ENCODE measurements around the gene KCNE1. TPM values are rescaled to one million over a fixed set of nuclear protein-coding genes. Genes with fewer than 3 reads are reported as not detected.

Gene KCNE1
- total and polyA plus RNA-seq, 4 donors: 0.28 to 7.2 (median 2.5) TPM

- H3K9me3 ChIP-seq (ENCODE audit: control insufficient read depth, low read length): no peaks in the 10 kb centered on the region
- no peak overlapping the region for H3K4me3 ChIP-seq (ENCODE audit: low read length in 2 of 2)
- DNase-seq (no peak), ATAC-seq (ENCODE audit: low FRiP score) (no peak)
- no peaks in the 10 kb centered on the region for H3K27me3 ChIP-seq (ENCODE audit: control insufficient read depth in 1 of 2, insufficient read depth in 2 of 2, low read length in 1 of 2)
- intact Hi-C loops (cut with DNase I): no loop called here
- H3K36me3 ChIP-seq (ENCODE audit: control insufficient read depth in 1 of 2, insufficient read depth in 2 of 2, low read length in 1 of 2): no peaks in the 10 kb centered on the region
- peak overlapping the region in 1 of 2 donors; percentile 73 for H3K27ac ChIP-seq (ENCODE audit: low read depth in 1 of 2, low read length in 2 of 2)
- WGBS, 2 donors: 36% methylated on average over 3 of the region's 3 CpGs
- H3K4me1 ChIP-seq (ENCODE audit: control insufficient read depth in 1 of 2, insufficient read depth in 2 of 2, low read length in 2 of 2): peaks cover 0 to under 1% of the 10 kb centered on the region in 2 donors
These were observed 16.1 kb upstream of the KCNE1 start for GRCh38 chr21:34528131-34528561.

- Histone ChIP-seq H3K27me3 (ENCODE audit: control insufficient read depth in 1 of 2, insufficient read depth in 2 of 2, low read length in 1 of 2) (no peaks in the 10 kb centered on the region), H3K4me1 (ENCODE audit: control insufficient read depth in 1 of 2, insufficient read depth in 2 of 2, low read length in 2 of 2) (peaks cover 0 to 4% of the 10 kb centered on the region in 2 donors), H3K4me3 (ENCODE audit: low read length in 2 of 2) (peak overlapping the region; percentile 65 to 78), H3K27ac (ENCODE audit: low read depth in 1 of 2, low read length in 2 of 2) (peak overlapping the region; percentile 73 to 98), H3K9me3 (ENCODE audit: control insufficient read depth, low read length) (no peaks in the 10 kb centered on the region), H3K36me3 (ENCODE audit: control insufficient read depth in 1 of 2, insufficient read depth in 2 of 2, low read length in 1 of 2) (no peaks in the 10 kb centered on the region)
- peak; percentile 91 for ATAC-seq (ENCODE audit: low FRiP score)
- intact Hi-C loops (cut with DNase I): loop anchor here in 1 of 2 donors (2.0 kb wide), 1 partner anchor 50 kb away; no protein-coding TSS in a partner anchor
- peak; percentile 85 to 87 for DNase-seq
- 2 to 3% methylated on average over 10 of the region's 10 CpGs for WGBS, 2 donors
These were observed 14.7 kb upstream of the KCNE1 start for GRCh38 chr21:34526618-34527290.

DNA sequence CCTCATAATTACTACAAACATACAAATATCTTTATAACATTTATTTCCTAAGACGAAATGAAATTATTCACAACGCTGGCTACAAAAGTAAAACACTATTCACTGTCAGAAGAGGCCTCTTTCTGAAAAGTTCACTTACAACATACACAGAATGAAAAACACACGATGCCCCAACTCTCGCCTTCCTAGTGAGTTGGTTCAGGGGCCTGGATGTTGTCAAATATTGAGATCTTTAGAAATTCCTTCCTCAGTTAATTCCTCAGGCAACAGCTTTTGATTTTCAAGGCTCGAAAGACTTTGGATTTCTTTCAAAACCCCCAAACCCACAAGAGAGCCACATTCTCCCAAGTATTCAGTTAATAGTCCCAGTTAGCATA is 14.2 kb upstream of the KCNE1 start:
- 2 to 3% methylated on average over 5 of the region's 5 CpGs for WGBS, 2 donors
- Histone ChIP-seq H3K4me1 (ENCODE audit: control insufficient read depth in 1 of 2, insufficient read depth in 2 of 2, low read length in 2 of 2) (peaks cover 0 to 4% of the 10 kb centered on the region in 2 donors), H3K27ac (ENCODE audit: low read depth in 1 of 2, low read length in 2 of 2) (peak overlapping the region; percentile 73 to 98), H3K9me3 (ENCODE audit: control insufficient read depth, low read length) (no peaks in the 10 kb centered on the region), H3K4me3 (ENCODE audit: low read length in 2 of 2) (peak overlapping the region; percentile 65 to 78), H3K36me3 (ENCODE audit: control insufficient read depth in 1 of 2, insufficient read depth in 2 of 2, low read length in 1 of 2) (no peaks in the 10 kb centered on the region), H3K27me3 (ENCODE audit: control insufficient read depth in 1 of 2, insufficient read depth in 2 of 2, low read length in 1 of 2) (no peaks in the 10 kb centered on the region)
- DNase-seq (no peak), ATAC-seq (ENCODE audit: low FRiP score) (no peak)
- intact Hi-C loops (cut with DNase I): loop anchor here in 1 of 2 donors (2.0 kb wide), 1 partner anchor 51 kb away; no protein-coding TSS in a partner anchor

- Histone ChIP-seq H3K27me3 (ENCODE audit: control insufficient read depth in 1 of 2, insufficient read depth in 2 of 2, low read length in 1 of 2) (no peaks in the 10 kb centered on the region), H3K27ac (ENCODE audit: low read depth in 1 of 2, low read length in 2 of 2) (peak overlapping the region in 1 of 2 donors; percentile 3), H3K4me3 (ENCODE audit: low read length in 2 of 2) (peak overlapping the region; percentile 0 to 47), H3K36me3 (ENCODE audit: control insufficient read depth in 1 of 2, insufficient read depth in 2 of 2, low read length in 1 of 2) (no peaks in the 10 kb centered on the region), H3K9me3 (ENCODE audit: control insufficient read depth, low read length) (no peaks in the 10 kb centered on the region), H3K4me1 (ENCODE audit: control insufficient read depth in 1 of 2, insufficient read depth in 2 of 2, low read length in 2 of 2) (peaks cover 0 to 4% of the 10 kb centered on the region in 2 donors)
- peak in 1 of 2 donors; percentile 79 for DNase-seq
- intact Hi-C loops (cut with DNase I): loop anchor here (2.0 to 5.0 kb wide), 3 partner anchors 37 to 77 kb away; no protein-coding TSS in a partner anchor
- 11 to 16% methylated on average over 31 of the region's 31 CpGs for WGBS, 2 donors
- ATAC-seq (ENCODE audit: low FRiP score): no peak
These were observed 12.9 kb upstream of the KCNE1 start for GRCh38 chr21:34524646-34525601.

GRCh38 chr21:34523019-34523555 is 11.1 kb upstream of the KCNE1 start:
- 90% methylated on average over 7 of the region's 7 CpGs for WGBS, 2 donors
- Histone ChIP-seq H3K36me3 (ENCODE audit: control insufficient read depth in 1 of 2, insufficient read depth in 2 of 2, low read length in 1 of 2) (no peaks in the 10 kb centered on the region), H3K4me1 (ENCODE audit: control insufficient read depth in 1 of 2, insufficient read depth in 2 of 2, low read length in 2 of 2) (peaks cover 0 to 4% of the 10 kb centered on the region in 2 donors)

DNA sequence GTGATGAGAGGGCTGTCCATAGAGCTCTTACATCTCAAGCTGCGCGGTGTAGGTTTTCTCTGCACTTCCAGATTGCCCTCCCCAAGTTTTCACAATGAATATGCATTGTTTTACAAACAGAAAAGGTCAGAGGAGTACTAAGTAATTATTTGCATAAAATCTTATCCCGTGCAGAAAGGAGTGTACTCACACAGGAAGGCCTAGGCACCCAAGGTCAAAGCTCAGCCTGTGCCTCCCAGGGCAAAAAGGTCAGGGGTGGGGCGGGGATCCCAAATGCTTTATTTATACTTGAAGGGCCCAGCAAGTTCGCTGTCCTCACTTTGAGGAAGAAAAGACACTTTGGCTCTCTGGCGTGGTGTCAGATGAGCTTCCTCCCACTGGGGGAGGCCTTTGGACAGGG is 10.3 kb upstream of the KCNE1 start:
- peaks cover 0 to 4% of the 10 kb centered on the region in 2 donors for H3K4me1 ChIP-seq (ENCODE audit: control insufficient read depth in 1 of 2, insufficient read depth in 2 of 2, low read length in 2 of 2)
- intact Hi-C loops (cut with DNase I): loop anchor here in 1 of 2 donors (5.0 kb wide), 2 partner anchors 40 to 80 kb away; no protein-coding TSS in a partner anchor
- no peak for ATAC-seq (ENCODE audit: low FRiP score)
- H3K9me3 ChIP-seq (ENCODE audit: control insufficient read depth, low read length): no peaks in the 10 kb centered on the region
- peak overlapping the region in 1 of 2 donors; percentile 38 for H3K27ac ChIP-seq (ENCODE audit: low read depth in 1 of 2, low read length in 2 of 2)
- 81 to 82% methylated on average over 6 of the region's 6 CpGs for WGBS, 2 donors
- no peaks in the 10 kb centered on the region for H3K27me3 ChIP-seq (ENCODE audit: control insufficient read depth in 1 of 2, insufficient read depth in 2 of 2, low read length in 1 of 2)
- no peaks in the 10 kb centered on the region for H3K36me3 ChIP-seq (ENCODE audit: control insufficient read depth in 1 of 2, insufficient read depth in 2 of 2, low read length in 1 of 2)
- DNase-seq: no peak
- no peak overlapping the region for H3K4me3 ChIP-seq (ENCODE audit: low read length in 2 of 2)

More at GRCh38 chr21:34523019-34523555, 11.1 kb upstream of the KCNE1 start:
- Histone ChIP-seq H3K27me3 (ENCODE audit: control insufficient read depth in 1 of 2, insufficient read depth in 2 of 2, low read length in 1 of 2) (no peaks in the 10 kb centered on the region), H3K4me3 (ENCODE audit: low read length in 2 of 2) (no peak overlapping the region), H3K27ac (ENCODE audit: low read depth in 1 of 2, low read length in 2 of 2) (peak overlapping the region in 1 of 2 donors; percentile 37), H3K9me3 (ENCODE audit: control insufficient read depth, low read length) (no peaks in the 10 kb centered on the region)
- no peak for ATAC-seq (ENCODE audit: low FRiP score)
- no peak for DNase-seq
- intact Hi-C loops (cut with DNase I): loop anchor here in 1 of 2 donors (5.0 kb wide), 2 partner anchors 39 to 79 kb away; no protein-coding TSS in a partner anchor

- ATAC-seq (ENCODE audit: low FRiP score) (no peak), DNase-seq (no peak)
- WGBS, 2 donors: 90 to 95% methylated on average over 7 of the region's 7 CpGs
- Histone ChIP-seq H3K36me3 (ENCODE audit: control insufficient read depth in 1 of 2, insufficient read depth in 2 of 2, low read length in 1 of 2) (no peaks in the 10 kb centered on the region), H3K27me3 (ENCODE audit: control insufficient read depth in 1 of 2, insufficient read depth in 2 of 2, low read length in 1 of 2) (no peaks in the 10 kb centered on the region), H3K4me3 (ENCODE audit: low read length in 2 of 2) (no peak overlapping the region), H3K4me1 (ENCODE audit: control insufficient read depth in 1 of 2, insufficient read depth in 2 of 2, low read length in 2 of 2) (peaks cover 0 to 4% of the 10 kb centered on the region in 2 donors), H3K27ac (ENCODE audit: low read depth in 1 of 2, low read length in 2 of 2) (peak overlapping the region in 1 of 2 donors; percentile 0), H3K9me3 (ENCODE audit: control insufficient read depth, low read length) (no peaks in the 10 kb centered on the region)
- intact Hi-C loops (cut with DNase I): loop anchor here in 1 of 2 donors (5.0 kb wide), 2 partner anchors 41 to 81 kb away; no protein-coding TSS in a partner anchor
These were observed 9.6 kb upstream of the KCNE1 start for GRCh38 chr21:34521561-34521960.
